SK-N-DZ (cell line): Measurements from ENCODE around the gene APMAP.

ENCODE experiments used
- small RNA-seq, 2 experiments: library from RNA; depleted of rRNA; stranded (forward); fragments of <200 nt; gene quantifications; one replicate each; pipeline ENCODE3, GENCODE V24; 2014

APMAP gene

Small RNAs within 50 kb of the gene (small RNA-seq; reads per million reads assigned to genes)
- gene RNU6-1257P = 0 reads per million in 2 experiments
